ENCODE results near the gene ANKDD1A. TPM values are rescaled to one million over a fixed set of nuclear protein-coding genes. Genes with fewer than 3 reads are reported as not detected.

The ANKDD1A gene
- polyA plus RNA-seq, 1 experiment: 4.9 TPM

GRCh38 chr15:64979252-64979710 is 67.6 kb downstream of the ANKDD1A start:
- CTCF ChIA-PET: interaction anchor here (1.7 kb wide), 1 partner anchor 10 kb away, joined by 4 read pairs; no protein-coding TSS in a partner anchor
- H3K27me3 ChIP-seq (ENCODE audit: control insufficient read depth, insufficient read depth, low read length): no peaks in the 10 kb centered on the region
- DNase-seq (ENCODE audit: low read depth): no peak

DNA sequence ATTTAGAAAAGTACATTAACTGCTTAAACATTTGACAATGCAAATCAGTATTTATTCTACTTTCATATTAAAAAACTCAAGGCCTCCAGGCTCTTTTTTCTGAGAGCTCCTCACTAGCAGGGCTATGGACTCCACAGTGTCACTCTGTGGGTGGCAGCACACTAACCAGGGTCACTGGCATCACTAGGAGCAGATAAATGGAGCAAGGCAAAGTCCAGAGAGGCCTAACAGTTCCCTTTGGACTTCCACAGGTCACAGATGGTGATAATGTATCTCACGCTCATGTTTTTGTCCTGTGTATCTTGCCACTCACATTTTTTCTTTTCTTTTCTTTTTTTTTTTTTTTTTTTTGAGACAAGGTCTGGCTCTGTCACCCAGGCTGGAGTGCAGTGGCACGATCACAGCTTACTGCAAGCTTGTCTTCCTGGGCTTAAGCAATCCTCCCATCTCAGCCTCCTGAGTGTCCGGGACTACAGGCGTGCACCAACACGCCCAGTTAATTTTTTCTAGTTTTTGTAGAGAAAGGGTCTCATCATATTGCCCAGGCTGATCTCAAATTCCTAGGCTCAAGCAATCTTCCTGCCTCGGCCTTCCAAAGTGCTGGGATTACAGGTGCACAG is 70.2 kb downstream of the ANKDD1A start:
- peaks cover 5% of the 10 kb centered on the region for H3K36me3 ChIP-seq (ENCODE audit: control insufficient read depth, insufficient read depth, low read length)
- CTCF ChIA-PET: interaction anchor here (0.7 kb wide), 1 partner anchor 854 kb away, joined by 3 read pairs; no protein-coding TSS in a partner anchor
- DNase-seq (ENCODE audit: low read depth): no peak
- H3K27me3 ChIP-seq (ENCODE audit: control insufficient read depth, insufficient read depth, low read length): no peaks in the 10 kb centered on the region
- H3K4me3 ChIP-seq (ENCODE audit: low read depth, low read length): no peak overlapping the region
- TF ChIP-seq CTCF (IDR thresholded peaks at IDR 0.05; ENCODE audit: insufficient read depth, low read depth, low read length): no peak
- POLR2A ChIA-PET: no interaction called here

More at GRCh38 chr15:64979252-64979710, 67.6 kb downstream of the ANKDD1A start:
- POLR2A ChIA-PET: interaction anchor here (0.7 kb wide), 1 partner anchor 9 kb away, joined by 3 read pairs; no protein-coding TSS in a partner anchor
- Histone ChIP-seq H3K36me3 (ENCODE audit: control insufficient read depth, insufficient read depth, low read length) (peaks cover 5% of the 10 kb centered on the region), H3K4me3 (ENCODE audit: low read depth, low read length) (no peak overlapping the region)
- TF ChIP-seq CTCF (IDR thresholded peaks at IDR 0.05; ENCODE audit: insufficient read depth, low read depth, low read length): no peak

GRCh38 chr15:64982472-64982871 is 70.8 kb downstream of the ANKDD1A start:
- TF ChIP-seq CTCF (IDR thresholded peaks at IDR 0.05; ENCODE audit: insufficient read depth, low read depth, low read length): no peak
- H3K36me3 ChIP-seq (ENCODE audit: control insufficient read depth, insufficient read depth, low read length): peaks cover 5% of the 10 kb centered on the region
- H3K4me3 ChIP-seq (ENCODE audit: low read depth, low read length): no peak overlapping the region
- H3K27me3 ChIP-seq (ENCODE audit: control insufficient read depth, insufficient read depth, low read length): no peaks in the 10 kb centered on the region
- no peak for DNase-seq (ENCODE audit: low read depth)
- ChIA-PET CTCF (no interaction called here), POLR2A (no interaction called here)

DNA sequence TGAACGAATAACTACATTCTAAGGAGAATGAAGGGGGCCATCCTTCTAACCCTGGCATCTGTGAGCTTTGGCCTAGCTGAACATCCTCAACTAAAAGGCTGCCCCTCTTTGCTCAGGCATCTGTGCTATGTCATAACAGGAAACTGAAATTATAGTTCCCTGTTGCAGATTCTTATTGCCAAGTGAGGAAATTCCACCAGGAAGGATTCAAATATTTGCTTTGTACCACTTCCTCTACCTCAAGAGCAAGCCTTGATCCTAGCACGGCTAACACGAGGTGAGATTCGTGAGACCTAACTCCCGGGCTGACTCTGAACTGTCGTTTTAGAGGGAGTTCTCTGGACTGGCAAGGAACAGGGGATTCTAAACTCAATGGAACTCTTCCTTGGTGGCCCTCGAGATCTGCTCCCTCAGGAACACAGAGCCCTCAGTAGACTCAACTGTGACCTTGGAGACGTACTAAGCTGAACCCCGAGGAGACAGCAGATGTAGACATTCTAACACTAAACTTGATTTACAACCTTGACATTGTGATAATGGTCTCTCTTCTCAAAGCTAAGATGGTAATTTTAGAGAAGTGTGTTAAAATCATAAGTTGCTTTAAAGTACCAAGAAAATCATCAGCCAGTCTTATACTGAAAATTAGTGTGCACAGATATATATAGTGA is 73.8 kb downstream of the ANKDD1A start:
- no peak for TF ChIP-seq CTCF (IDR thresholded peaks at IDR 0.05; ENCODE audit: insufficient read depth, low read depth, low read length)
- Histone ChIP-seq H3K36me3 (ENCODE audit: control insufficient read depth, insufficient read depth, low read length) (no peaks in the 10 kb centered on the region), H3K27me3 (ENCODE audit: control insufficient read depth, insufficient read depth, low read length) (no peaks in the 10 kb centered on the region), H3K4me3 (ENCODE audit: low read depth, low read length) (no peak overlapping the region)
- POLR2A ChIA-PET: no interaction called here
- DNase-seq (ENCODE audit: low read depth): no peak
- CTCF ChIA-PET: interaction anchor here (1.4 kb wide), 1 partner anchor 20 kb away, joined by 3 read pairs; no protein-coding TSS in a partner anchor

DNA sequence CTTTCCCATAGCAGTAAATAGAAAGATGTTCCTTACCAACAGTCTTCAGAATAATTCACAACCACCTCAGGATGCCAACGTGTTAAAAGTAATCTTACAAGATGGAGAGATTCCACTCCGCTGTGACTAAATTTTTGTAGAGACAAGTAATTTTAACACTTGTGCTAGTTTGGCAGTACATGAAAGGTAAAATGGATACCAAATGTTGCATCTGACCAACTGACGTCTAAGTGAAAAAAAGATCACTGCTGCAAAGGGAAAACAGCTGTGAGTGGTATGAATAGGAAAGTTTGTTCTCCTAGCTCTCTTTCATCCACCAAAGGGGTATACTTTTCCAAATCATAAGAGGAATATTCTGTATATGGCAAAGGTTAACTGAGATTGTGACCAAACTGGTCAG is 75.4 kb downstream of the ANKDD1A start:
- Histone ChIP-seq H3K27me3 (ENCODE audit: control insufficient read depth, insufficient read depth, low read length) (no peaks in the 10 kb centered on the region), H3K4me3 (ENCODE audit: low read depth, low read length) (no peak overlapping the region), H3K36me3 (ENCODE audit: control insufficient read depth, insufficient read depth, low read length) (no peaks in the 10 kb centered on the region)
- DNase-seq (ENCODE audit: low read depth): no peak
- ChIA-PET POLR2A (no interaction called here), CTCF (no interaction called here)
- no peak for TF ChIP-seq CTCF (IDR thresholded peaks at IDR 0.05; ENCODE audit: insufficient read depth, low read depth, low read length)

All from BJ (cell line).